ENCODE results near the gene EFHC1.

DNA sequence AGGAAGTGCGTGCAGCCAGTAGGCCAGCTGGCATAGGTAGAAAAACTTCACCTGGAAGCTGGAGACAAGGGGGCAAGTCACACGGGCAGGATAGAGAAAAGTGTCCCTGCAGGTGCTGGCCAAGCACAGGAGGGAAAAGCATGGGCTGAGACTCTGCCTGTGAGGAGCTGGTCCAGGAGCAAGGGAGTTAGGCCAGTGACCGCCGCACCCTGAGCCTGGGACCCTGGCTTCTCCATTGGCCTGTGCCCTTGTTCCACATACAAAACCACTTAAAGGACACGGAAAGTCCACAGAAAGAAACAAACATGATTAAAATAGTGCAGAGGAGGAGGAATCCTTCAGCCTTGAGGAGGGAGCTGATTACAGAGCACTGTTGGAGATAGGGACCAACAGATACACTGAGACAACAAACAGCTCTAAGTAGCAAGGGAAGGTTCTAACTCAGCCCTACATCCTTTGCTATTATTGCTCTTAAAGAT, 88.2 kb downstream of the EFHC1 start:
- TF ChIP-seq CTCF (optimal IDR thresholded peaks at IDR 0.05 in 1 of 3, IDR thresholded peaks at IDR 0.05 in 1 of 3, conservative IDR thresholded peaks at IDR 0.05 in 1 of 3; ENCODE audit: extremely low read depth in 1 of 3, insufficient read depth in 2 of 3, low read length in 3 of 3) (no peak), EZH2 (IDR thresholded peaks at IDR 0.05; ENCODE audit: low read length) (no peak)

All from keratinocyte (primary cell).